ENCODE measurements around the gene IL20.

The IL20 gene

DNA sequence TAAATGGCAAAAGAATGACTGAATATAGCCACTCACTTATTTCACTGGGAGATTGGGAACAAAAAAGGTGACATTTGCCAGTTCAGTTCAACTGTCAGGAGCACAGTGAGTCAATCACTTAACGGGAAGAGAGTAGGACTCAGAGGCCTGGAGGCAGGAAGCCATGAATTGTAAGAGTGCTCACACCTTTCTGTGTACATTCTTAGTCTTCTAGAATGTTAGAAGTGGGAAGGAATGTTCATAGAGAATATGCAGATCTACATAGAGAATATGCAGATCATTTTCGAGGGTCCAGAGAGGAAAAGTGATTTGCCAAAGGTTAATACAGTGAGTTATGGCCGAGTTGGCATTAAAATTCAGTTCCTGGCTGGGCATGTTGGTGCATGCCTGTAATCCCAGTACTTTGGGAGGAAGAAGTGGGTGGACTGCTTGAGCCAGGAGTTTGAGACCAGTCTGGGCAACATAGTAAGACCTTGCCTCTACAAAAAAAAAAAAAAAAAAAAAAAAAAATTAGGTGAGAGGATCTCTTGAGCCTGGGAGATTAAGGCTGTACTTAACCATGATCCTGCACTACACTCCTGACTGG lies 8.3 kb downstream of the IL20 start:
- no peak for DNase-seq (ENCODE audit: low read depth in 3 of 3, low spot score in 1 of 3)

- DNase-seq (ENCODE audit: low read depth in 3 of 3, low spot score in 1 of 3) = no peak
Observed at GRCh38 chr1:206875752-206876377, 10.4 kb downstream of the IL20 start.

DNA sequence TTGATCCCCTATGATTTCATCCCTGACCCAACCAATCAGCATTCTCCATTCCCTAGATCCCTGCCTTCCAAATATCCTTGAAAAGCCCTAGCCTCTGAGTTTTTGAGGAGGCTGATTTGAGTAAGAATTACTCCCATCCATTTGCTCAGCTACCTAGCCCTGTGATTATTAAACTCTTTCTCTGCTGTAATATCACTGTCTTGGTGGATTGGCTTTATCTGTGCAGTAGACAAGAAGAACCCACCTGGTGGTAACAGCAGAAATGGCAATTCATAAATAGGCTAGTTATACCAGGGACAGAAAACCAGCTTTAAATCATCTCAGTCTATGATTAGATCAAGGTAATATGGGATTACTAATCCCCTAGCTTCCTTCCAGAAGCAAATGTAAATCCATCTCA lies 13.0 kb downstream of the IL20 start:
- DNase-seq (ENCODE audit: low read depth in 3 of 3, low spot score in 1 of 3) = no peak

- DNase-seq (ENCODE audit: low read depth in 3 of 3, low spot score in 1 of 3) = no peak
Observed at GRCh38 chr1:206880314-206880713, 14.9 kb downstream of the IL20 start.

- DNase-seq (ENCODE audit: low read depth in 3 of 3, low spot score in 1 of 3) = no peak
Observed at GRCh38 chr1:206882555-206882954, 17.1 kb downstream of the IL20 start.

- DNase-seq (ENCODE audit: low read depth in 3 of 3, low spot score in 1 of 3) = no peak
Observed at GRCh38 chr1:206883160-206883559, 17.7 kb downstream of the IL20 start.

DNA sequence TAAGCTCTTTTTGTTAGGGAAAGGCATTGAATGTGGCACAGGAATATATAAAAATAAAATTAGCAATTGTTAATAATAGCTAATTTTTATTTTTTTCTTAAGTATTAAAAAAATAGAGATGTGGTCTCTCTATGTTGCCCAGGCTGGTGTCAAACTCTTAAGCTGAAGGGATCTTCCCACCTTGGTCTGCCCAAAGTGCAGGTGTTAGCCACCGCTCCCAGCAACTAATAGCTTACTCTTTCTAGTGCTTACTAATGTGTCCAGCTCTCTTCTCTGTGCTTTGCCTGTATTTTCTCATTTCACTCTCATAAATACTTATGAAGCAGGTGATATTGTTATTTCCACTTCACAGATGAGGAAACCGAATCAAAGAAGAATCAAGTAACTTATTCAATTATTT lies 18.5 kb downstream of the IL20 start:
- DNase-seq (ENCODE audit: low read depth in 3 of 3, low spot score in 1 of 3) = no peak

- DNase-seq (ENCODE audit: low read depth in 3 of 3, low spot score in 1 of 3) = no peak
Observed at GRCh38 chr1:206885341-206886060, 20.1 kb downstream of the IL20 start.

GRCh38 chr1:206886831-206887230 lies 21.4 kb downstream of the IL20 start:
- DNase-seq (ENCODE audit: low read depth in 3 of 3, low spot score in 1 of 3) = no peak

- DNase-seq (ENCODE audit: low read depth in 3 of 3, low spot score in 1 of 3) = no peak
Observed at GRCh38 chr1:206887701-206888100, 22.3 kb downstream of the IL20 start.

- DNase-seq (ENCODE audit: low read depth in 3 of 3, low spot score in 1 of 3) = no peak
Observed at GRCh38 chr1:206890125-206891060, 25.0 kb downstream of the IL20 start.

DNA sequence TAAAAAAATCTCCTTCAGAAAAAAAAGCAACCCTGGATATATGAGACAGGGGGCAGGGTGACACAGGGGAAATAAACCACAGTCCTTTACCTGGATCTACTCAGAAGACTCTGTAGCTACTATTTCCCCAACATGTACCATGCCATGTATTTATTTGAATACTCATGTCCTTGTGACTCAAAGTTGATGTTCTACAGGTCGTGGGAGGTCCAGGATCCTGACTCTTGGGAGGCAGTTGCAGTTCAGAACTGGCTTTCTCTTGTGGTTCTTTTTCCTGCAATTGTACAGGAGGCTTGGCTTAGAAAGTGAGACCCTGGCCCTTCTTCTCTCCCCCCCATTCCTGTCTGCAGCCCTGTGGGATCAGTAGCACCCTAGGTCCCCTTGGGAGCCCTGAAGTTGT lies 26.0 kb downstream of the IL20 start:
- no peak for DNase-seq (ENCODE audit: low read depth in 3 of 3, low spot score in 1 of 3)

GRCh38 chr1:206892351-206892984 lies 27.0 kb downstream of the IL20 start:
- no peak for DNase-seq (ENCODE audit: low read depth in 3 of 3, low spot score in 1 of 3)

DNA sequence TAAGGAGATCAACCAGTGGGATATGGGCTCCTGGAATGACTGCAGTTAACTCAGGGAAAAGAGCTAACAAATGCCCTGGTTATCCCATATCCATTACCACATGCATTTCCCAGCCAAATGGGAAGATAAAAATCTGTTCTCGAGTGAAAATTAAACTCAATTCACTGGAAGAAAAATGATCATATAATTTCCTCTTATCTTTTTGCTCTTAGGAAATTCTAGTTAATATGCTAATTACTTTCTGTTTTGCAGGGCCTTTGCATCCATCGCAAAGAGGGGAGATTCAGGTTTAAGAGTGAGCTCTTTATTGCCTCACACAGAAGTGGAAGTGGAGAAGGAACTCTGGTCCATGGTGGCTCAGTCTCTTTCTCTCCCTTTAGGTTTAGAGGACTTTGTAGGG lies 28.0 kb downstream of the IL20 start:
- no peak for DNase-seq (ENCODE audit: low read depth in 3 of 3, low spot score in 1 of 3)

DNA sequence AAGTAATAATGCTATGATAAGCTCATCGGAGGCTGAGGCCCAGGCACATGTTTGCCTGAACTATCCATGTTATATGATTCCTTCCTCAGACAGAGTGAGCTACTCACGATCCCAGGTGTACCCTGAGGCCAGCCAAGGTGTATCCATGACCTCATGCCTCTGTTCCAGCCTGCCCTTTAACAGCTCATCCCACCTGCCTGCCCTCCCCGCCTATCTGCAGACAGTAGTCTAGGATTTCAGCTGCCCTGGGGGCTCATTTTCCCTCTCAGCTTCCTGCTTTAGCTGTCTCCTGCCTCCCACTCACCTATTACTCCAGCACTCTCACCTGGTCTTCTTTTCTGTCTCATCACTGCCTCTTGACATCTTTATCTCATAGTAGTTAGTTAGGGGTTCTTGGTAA lies 29.9 kb downstream of the IL20 start:
- no peak for DNase-seq (ENCODE audit: low read depth in 3 of 3, low spot score in 1 of 3)

DNA sequence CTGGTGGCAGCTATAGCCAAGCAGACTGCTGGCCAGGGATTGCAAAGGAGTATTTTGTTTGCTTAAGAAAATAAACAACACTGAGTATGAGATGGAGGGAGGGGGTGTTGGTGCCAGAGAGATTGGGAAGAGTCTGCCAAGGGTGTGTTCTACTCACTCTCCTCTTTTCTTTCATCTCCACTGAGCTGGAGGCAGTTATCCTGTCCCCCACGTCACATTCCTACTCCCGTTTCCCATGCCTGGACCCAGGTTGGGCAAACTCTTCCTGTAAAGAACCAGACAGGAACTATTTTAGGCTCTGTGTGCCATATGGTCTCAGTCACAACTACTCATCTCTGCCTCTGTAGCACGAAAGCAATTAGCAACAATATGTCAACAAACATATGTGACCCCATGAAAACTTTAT lies 30.4 kb downstream of the IL20 start:
- no peak for DNase-seq (ENCODE audit: low read depth in 3 of 3, low spot score in 1 of 3)

DNA sequence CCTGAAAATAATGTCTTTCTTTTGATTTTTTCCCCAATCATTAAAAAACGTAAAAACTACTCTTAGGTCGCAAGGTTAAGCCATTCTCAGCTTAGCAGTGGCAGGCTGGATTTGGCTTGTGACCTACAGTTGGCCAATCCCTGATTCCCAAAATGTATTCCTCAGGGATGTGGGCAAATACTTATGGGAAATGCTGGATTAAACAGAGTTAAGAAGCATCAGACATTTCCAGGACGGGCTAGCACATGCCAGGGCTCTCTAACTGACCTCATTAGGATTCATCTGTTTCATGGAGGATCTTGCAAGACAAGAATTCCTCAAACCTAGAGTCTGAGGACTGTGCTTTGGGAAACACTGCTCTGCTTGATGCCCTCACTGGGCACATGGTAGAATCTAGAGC lies 30.8 kb downstream of the IL20 start:
- no peak for DNase-seq (ENCODE audit: low read depth in 3 of 3, low spot score in 1 of 3)

GRCh38 chr1:206897175-206897574 lies 31.8 kb downstream of the IL20 start, which contains the start of gene IL24:
IL24 (plus strand) TSS chr1:206897443; CDS start chr1:206897833, 390 bp downstream.
- no peak for DNase-seq (ENCODE audit: low read depth in 3 of 3, low spot score in 1 of 3)

GRCh38 chr1:206898089-206898914 lies 32.9 kb downstream of the IL20 start:
- no peak for DNase-seq (ENCODE audit: low read depth in 3 of 3, low spot score in 1 of 3)

GRCh38 chr1:206898915-206899431 lies 33.5 kb downstream of the IL20 start:
- no peak for DNase-seq (ENCODE audit: low read depth in 3 of 3, low spot score in 1 of 3)
